Measurements from ENCODE around the gene RABGAP1L.

The RABGAP1L gene

GRCh38 chr1:174742805-174743653 lies 583.7 kb downstream of the RABGAP1L start:
- in situ Hi-C loops (cut with MboI; ENCODE audit: low sequenced_read_pairs) = loop anchor here (10.0 kb wide), 1 partner anchor 478 kb away; no protein-coding TSS in a partner anchor

GRCh38 chr1:174743654-174744561 lies 584.6 kb downstream of the RABGAP1L start:
- in situ Hi-C loops (cut with MboI; ENCODE audit: low sequenced_read_pairs) = loop anchor here (10.0 kb wide), 1 partner anchor 479 kb away; no protein-coding TSS in a partner anchor

GRCh38 chr1:174744886-174745285 lies 585.6 kb downstream of the RABGAP1L start:
- in situ Hi-C loops (cut with MboI; ENCODE audit: low sequenced_read_pairs) = loop anchor here (10.0 kb wide), 1 partner anchor 480 kb away; no protein-coding TSS in a partner anchor

GRCh38 chr1:174746024-174746808 lies 586.9 kb downstream of the RABGAP1L start:
- in situ Hi-C loops (cut with MboI; ENCODE audit: low sequenced_read_pairs) = loop anchor here (10.0 kb wide), 1 partner anchor 481 kb away; no protein-coding TSS in a partner anchor

- in situ Hi-C loops (cut with MboI; ENCODE audit: low sequenced_read_pairs) = loop anchor here (10.0 kb wide), 1 partner anchor 483 kb away; no protein-coding TSS in a partner anchor
Measured at GRCh38 chr1:174747613-174748012, 588.3 kb downstream of the RABGAP1L start.

- in situ Hi-C loops (cut with MboI; ENCODE audit: low sequenced_read_pairs) = loop anchor here (10.0 kb wide), 1 partner anchor 484 kb away; no protein-coding TSS in a partner anchor
Measured at GRCh38 chr1:174748586-174748985, 589.3 kb downstream of the RABGAP1L start.

GRCh38 chr1:174753131-174753530 lies 593.8 kb downstream of the RABGAP1L start:
- in situ Hi-C loops (cut with MboI; ENCODE audit: low sequenced_read_pairs) = no loop called here

GRCh38 chr1:174761335-174761734 lies 602.0 kb downstream of the RABGAP1L start:
- in situ Hi-C loops (cut with MboI; ENCODE audit: low sequenced_read_pairs) = no loop called here

- in situ Hi-C loops (cut with MboI; ENCODE audit: low sequenced_read_pairs) = no loop called here
Measured at GRCh38 chr1:174761901-174762585, 602.7 kb downstream of the RABGAP1L start.

- in situ Hi-C loops (cut with MboI; ENCODE audit: low sequenced_read_pairs) = no loop called here
Measured at GRCh38 chr1:174764191-174764590, 604.9 kb downstream of the RABGAP1L start.

- in situ Hi-C loops (cut with MboI; ENCODE audit: low sequenced_read_pairs) = no loop called here
Measured at GRCh38 chr1:174766727-174767126, 607.4 kb downstream of the RABGAP1L start.

- in situ Hi-C loops (cut with MboI; ENCODE audit: low sequenced_read_pairs) = no loop called here
Measured at GRCh38 chr1:174768516-174768915, 609.2 kb downstream of the RABGAP1L start.

- in situ Hi-C loops (cut with MboI; ENCODE audit: low sequenced_read_pairs) = no loop called here
Measured at GRCh38 chr1:174768949-174769348, 609.6 kb downstream of the RABGAP1L start.

- in situ Hi-C loops (cut with MboI; ENCODE audit: low sequenced_read_pairs) = loop anchor here (10.0 kb wide), 1 partner anchor 215 kb away; no protein-coding TSS in a partner anchor
Measured at GRCh38 chr1:174769961-174770549, 610.7 kb downstream of the RABGAP1L start.

GRCh38 chr1:174775621-174776020 lies 616.3 kb downstream of the RABGAP1L start:
- in situ Hi-C loops (cut with MboI; ENCODE audit: low sequenced_read_pairs) = loop anchor here (10.0 kb wide), 1 partner anchor 209 kb away; no protein-coding TSS in a partner anchor

GRCh38 chr1:174777262-174777661 lies 617.9 kb downstream of the RABGAP1L start:
- in situ Hi-C loops (cut with MboI; ENCODE audit: low sequenced_read_pairs) = loop anchor here (10.0 kb wide), 1 partner anchor 208 kb away; no protein-coding TSS in a partner anchor

- in situ Hi-C loops (cut with MboI; ENCODE audit: low sequenced_read_pairs) = no loop called here
Measured at GRCh38 chr1:174785510-174785909, 626.2 kb downstream of the RABGAP1L start.

- in situ Hi-C loops (cut with MboI; ENCODE audit: low sequenced_read_pairs) = no loop called here
Measured at GRCh38 chr1:174786358-174786757, 627.0 kb downstream of the RABGAP1L start.

- in situ Hi-C loops (cut with MboI; ENCODE audit: low sequenced_read_pairs) = no loop called here
Measured at GRCh38 chr1:174786760-174787159, 627.4 kb downstream of the RABGAP1L start.

All from HL-60/S4 treated with phorbol 12-myristate 13-acetate at 8.2 ng/mL for 4 days and 3 days (cell line).